GM21381 (cell line): ENCODE results near the gene ANKRD11.
"Not testable (repeated sequence)": the region's sequence is repeated elsewhere in the genome, so short reads cannot be mapped to it uniquely, and the experiment has no call there.

Experiments
- ATAC-seq: cut with Tn5 transposase; IDR thresholded peaks from one replicate; pipeline ENCODE4 v1.9.1; 2021; ENCODE audit warnings: mild to moderate bottlenecking, moderate library complexity; ENCODE audit not compliant: unreplicated experiment

The ANKRD11 gene

DNA sequence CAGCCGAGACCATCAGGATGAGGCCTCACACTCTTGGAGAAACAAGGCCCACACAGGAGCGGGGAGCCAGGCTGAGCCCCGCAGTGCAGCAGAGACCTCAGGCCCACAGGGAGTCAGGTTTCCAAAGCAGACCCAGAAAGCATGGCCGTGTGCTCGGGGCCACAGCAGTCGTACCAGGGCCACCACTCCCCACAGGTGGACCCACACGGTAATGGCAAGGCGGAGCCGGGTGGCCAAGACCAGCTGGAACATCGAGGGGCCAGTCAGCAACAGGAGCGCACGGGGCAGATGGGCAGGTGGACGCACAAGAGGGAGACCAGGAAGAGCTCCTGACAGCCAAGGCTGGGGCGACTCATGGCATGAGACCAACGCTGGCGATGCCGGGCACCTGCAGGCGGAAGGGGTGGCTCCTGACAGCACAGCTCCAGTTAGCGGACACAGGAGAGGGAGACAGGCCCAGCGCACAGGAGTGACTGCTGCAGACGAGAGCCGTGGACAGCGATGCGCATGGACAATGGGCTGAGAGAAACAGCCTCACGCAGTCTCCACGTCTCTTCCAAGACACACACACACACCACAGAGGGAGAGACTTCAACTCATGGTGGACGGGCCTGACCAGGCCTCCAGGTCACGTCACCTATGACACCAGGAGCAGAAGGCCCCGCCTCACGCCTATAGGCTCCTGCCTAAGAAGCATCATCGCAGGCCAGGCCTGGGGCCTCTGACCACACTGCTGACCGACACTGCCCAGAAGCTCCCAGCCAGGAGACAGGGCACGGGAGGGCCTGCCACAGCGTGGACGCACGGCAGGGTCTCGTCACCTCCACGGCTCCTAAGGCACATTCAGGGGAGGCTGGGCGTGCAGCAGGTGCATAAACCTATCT lies 214.3 kb downstream of the ANKRD11 start:
- no peak for ATAC-seq

DNA sequence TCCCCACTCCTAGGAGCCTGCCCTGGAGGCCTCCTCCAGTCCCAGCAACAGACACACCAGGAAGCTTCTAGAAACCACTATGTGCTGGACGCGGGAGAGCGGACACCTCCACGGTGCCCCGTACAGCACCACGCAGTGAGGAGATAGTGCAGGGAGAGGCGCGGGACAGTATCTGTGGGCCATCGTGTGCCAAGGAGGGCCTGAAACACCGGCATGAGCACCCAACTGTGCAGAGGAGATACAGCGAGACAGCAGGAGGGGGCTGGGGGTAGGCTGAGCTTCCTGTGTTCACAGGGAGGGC lies 215.1 kb downstream of the ANKRD11 start:
- no peak for ATAC-seq

DNA sequence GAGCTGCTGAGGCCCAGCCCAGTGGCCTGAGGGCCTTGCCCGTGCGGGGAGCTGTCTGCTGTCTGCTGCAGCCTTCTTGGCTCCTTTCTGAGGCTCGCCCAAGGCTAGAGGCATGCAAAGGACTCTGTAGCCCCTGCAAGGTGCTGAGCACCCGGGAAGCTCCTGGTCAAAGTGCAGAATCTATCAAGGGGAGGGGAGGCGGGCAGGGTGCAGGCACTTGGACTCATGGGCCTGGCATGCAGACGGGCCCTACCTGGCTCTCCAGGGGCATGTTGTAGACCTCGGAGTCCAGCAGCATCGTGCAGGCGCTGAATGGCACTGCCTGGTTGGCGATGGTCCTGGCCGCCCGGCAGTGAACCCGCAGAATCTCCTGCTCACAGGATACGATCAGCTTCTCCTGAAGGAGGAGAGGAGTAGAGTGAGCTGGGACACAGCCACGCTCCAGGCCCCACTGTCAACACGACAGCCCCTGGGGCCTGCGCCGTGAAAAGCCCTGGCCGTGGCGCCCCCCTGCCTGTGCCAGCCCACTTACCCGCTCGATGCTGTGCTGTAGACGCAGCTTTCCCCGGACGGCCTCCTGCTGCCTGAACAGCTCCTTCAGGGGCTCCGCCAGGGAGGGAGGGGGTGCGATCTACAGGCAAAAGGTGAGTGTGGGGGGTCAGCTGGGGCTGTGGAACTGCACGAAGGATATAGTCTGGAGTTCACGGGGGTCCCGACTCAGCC lies 215.6 kb downstream of the ANKRD11 start:
- no peak for ATAC-seq

DNA sequence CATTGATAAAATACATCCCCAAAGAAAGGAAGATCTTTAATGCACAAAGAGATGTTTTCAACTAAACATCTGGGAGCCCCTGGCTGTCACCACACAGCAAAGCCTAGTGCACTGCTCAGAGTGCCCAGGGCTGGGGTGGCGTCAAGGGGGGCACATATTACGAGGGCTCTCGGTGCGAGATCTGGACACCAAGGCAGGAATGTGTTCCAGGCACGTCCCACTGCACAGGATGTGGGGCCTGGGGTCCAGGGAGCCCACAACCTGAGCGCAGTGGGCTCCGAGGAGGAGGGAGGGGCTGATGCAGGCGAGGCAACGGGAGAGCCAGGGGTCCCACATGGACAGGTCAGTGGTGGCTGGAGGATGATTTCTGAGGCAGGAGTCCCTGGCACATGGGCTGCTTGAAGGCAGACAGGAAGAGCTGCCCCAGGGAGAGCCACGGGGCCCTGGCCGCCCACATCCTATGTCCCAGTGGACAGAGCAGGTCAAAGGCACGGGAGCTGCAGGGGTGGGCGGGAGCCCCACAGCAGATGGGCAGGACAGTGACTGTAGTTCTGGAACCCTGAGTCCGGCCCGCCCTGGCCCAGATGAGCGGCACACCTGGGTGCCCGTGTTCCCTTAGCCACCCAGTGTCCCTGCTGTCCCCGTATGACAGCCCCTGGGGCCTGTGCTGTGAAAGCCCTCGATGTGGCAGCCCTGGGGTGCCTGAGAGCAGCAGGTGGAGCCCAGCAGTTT lies 216.5 kb downstream of the ANKRD11 start:
- no peak for ATAC-seq

DNA sequence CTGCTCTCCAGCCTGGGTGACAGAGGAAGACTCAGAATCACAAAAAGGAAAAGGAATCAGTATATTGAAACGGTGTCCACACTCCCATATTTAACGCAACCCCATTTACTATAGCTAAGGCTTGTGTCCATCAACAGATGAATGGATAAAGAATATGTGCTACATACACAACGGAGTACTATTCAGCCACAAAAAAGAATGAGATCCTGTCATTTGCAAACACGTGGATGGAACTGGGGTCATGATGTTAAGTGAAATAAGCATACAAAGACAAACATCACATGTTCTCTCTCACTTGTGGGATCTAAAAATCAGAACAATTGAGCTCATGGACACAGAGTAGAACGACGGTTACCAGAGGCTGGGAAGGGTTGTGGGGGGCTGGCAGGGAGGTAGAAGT lies 217.7 kb downstream of the ANKRD11 start:
- no peak for ATAC-seq

DNA sequence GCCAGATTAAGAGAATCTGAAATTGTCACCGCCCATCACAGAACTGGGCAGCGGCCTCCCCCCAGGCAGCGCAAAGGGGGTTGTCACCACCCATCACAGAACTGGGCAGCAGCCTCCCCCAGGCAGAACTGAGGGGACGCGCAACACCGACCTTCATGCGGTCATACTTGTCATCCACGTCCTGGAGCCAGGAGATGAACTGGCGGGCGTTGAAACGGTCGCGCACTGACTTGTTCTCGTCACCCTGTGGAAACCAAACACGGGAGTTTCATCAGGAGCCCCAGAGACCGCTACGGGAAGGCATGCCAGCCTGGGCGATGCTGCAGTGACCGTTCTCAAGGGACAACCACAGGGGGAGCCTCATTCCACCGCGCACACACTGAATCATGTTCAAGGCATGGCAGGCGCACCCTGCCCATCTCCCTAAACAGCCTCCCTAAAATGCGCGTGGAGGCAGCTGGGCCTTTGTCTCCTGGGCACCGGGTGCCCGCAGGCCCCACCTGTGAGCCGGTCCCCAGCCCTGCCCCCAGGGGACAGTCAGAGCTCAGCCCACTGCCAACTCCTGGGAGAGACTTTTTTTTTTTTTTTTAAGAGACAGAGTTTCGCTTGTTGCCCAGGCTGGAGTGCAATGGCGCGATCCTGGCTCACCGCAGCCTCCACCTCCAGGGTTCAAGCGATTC lies 219.6 kb downstream of the ANKRD11 start:
- ATAC-seq: no peak

DNA sequence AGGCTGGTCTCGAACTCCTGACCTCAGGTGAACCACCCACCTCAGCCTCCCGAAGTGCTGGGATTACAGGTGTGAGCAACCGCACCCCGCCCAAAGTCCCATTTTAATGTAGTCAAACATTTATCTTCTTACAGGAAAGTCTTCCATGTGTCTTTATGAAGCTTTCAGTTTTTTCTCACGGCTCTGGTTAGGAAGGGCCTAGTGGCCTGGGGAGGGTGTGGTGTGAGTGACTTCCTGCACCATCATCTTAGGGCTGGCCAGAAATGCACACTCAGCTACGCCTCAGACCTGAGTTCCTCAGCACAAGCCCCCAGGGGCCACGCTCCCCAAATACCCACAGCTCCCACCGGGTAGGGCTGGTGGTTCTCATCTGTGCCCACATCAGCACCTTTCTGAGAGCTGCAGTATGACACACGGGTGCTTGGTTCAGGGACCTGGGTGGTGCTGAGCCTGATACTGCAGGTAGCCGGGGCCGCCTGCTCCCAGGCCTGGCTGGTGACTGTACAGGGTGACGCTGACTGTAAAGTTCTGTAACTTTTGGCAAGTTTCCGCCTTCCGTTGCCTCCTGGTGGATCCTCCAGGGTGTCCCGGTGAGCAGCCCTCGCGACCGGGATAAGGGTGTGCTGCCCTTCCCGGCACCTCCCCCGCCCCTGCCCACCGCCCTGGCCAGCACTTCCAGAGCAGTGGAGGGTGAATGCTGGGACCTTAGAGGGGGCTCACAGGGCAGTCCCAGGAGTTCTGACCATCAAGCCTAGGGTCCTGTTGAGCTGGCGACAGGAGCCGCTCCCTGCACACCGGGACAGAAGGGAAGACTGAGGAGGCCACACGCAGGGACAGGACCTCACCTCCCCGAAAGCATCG lies 220.3 kb downstream of the ANKRD11 start:
- ATAC-seq: no peak

DNA sequence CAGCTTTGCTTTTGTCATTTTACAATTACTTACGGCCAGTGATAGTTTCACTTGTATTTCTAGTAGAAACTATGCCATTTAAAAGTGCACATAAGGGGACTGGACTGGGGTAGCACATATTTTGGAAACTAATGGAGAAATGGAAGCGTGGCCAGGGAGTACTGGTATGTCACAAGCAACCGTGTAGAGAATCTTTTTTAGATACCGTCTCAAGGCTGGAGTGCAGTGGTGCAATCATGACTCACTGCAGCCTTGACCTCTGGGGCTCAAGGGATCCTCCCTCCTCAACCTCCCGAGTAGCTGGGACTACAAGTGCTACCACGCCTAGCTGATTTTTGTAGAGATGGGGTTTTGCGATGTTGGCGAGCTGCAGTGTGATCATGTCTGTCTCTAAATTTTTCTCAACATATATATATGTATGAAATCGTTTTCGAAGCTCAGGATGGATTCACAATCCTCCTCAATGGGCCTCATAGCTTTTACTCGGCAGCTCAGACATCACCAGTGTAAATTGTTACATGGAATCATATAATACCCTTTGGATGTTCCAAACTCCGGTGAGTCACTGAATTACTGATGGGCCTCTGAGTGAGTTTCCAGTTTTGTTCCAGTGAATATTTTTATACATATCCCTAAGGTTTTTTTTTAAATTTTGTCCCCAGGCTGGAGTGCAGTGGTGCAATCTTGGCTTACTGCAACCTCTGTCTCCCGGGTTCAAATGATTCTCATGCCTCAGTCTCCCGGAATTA lies 221.2 kb downstream of the ANKRD11 start:
- no peak for ATAC-seq

DNA sequence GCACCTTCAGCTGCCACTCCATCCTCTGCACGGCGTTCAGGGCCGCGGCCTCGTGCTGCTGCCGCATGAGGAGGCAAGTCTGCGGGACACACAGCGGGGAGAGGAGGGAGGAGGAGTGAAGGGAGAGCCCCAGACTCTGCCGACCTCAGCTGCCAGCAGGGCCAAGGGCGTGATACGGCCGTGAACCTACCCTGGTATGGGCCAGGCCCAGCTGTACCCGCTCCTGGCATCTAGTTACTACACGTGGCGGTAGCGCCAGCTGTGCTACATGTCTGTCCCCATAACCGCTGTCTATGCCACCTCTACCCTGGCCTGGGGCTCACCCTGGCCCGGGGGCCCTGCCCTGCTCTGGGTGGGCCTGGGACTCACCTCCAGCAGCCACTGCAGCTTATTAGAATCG lies 221.8 kb downstream of the ANKRD11 start:
- no peak for ATAC-seq

DNA sequence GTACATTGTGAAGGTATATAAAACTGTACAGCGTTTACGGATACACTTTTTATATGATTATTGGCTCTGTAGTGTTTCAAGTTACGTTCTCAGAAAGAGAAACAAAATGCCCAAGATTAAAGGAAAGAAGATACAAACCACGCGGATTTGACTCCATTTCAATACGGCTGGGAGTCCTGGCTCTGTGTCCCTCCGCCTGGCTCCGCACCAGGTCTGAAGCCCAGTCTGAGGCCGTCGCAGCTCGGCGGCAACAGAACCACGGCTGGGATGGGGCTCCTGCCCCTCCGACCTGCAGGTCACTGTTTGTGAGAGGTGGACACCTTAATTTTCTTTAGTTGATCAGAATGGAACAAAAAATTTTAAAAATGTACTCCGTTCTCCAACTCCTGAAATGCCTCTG lies 222.6 kb downstream of the ANKRD11 start:
- not testable (repeated sequence) for ATAC-seq

DNA sequence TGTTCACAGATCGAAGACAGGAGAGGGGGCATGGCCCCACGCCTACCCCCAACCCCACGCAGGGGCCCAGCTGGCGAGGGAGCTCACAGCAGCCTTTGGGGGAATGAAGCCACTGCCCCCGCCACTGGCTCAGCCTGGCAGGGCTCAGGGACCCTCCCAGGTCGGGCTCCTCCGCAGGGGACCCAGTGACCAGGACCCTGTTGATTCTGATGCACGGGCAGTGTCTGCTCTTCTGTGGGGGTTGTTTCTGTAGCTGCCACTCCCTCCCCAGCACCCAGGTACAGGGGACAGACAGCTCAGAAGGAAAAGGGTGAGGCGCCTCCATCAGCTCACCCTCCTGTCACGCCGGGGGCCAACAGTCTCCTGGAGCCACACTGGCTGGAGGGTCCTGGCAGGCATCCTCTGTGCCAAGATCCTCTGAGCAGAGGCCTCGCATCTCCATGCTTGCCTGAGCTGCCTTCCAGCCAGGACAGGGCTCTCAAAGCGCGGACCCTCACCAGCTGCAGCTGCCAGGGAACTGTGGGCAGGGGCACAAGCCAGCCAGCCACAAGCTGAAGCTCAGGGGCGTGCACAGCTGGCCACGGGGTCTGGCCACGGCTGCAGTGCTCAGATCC lies 223.7 kb downstream of the ANKRD11 start:
- ATAC-seq: no peak

DNA sequence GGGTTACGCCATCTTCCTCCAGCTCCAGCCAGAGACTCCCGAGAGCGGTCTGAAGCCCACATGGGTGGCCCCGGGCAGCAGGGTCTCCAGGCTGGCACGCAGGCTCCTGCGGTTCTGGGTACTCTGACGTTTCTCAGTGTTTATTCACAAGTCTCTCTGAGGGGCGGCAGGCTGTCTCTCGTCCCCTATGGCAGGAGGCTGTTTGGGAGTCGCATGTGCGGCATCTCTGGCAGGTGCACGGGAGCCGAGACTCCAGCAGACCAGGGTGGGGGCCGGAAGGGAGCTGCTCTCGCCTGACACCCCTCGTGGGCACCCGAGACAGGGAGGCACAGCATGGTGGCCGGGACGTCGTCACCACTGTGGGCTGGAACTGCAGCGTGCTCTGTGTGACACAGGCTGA lies 224.7 kb downstream of the ANKRD11 start:
- ATAC-seq: no peak

DNA sequence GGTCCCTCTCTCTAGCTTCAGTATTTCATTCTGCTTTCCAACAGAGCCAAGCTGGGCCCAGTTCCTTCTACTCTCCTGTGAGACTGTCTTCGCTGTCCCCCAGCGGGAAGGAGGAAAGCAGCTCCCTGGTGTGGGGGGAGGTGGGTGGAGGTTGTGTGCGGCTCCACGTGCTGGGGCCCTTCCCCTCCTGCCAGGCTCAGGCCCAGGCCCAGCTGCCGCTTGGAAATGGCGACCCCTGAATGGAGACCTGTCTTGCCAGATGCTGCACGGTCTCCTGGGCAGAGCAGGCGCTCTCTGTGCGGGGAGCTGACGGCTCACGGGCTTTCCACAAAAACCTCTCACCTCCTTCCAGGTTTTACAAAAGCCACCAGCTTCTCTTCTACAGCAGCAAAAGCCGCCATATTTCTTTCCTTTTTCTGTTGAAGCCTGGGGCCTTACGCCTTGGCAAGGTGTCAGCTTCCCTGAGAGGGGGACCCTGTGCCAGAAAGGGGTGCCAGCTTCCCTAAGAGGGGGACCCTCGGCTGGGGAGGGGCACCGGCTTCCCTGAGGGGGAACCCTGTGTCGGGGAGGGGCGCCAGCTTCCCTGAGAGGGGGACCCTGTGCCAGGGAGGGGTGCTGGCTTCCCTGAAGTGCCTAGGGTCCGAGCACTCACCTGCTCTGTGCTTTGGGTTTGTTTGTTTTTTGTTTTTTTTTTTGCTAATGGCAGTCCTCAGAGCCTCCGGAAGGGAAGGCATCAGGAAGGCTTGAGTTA lies 225.4 kb downstream of the ANKRD11 start:
- no peak for ATAC-seq

DNA sequence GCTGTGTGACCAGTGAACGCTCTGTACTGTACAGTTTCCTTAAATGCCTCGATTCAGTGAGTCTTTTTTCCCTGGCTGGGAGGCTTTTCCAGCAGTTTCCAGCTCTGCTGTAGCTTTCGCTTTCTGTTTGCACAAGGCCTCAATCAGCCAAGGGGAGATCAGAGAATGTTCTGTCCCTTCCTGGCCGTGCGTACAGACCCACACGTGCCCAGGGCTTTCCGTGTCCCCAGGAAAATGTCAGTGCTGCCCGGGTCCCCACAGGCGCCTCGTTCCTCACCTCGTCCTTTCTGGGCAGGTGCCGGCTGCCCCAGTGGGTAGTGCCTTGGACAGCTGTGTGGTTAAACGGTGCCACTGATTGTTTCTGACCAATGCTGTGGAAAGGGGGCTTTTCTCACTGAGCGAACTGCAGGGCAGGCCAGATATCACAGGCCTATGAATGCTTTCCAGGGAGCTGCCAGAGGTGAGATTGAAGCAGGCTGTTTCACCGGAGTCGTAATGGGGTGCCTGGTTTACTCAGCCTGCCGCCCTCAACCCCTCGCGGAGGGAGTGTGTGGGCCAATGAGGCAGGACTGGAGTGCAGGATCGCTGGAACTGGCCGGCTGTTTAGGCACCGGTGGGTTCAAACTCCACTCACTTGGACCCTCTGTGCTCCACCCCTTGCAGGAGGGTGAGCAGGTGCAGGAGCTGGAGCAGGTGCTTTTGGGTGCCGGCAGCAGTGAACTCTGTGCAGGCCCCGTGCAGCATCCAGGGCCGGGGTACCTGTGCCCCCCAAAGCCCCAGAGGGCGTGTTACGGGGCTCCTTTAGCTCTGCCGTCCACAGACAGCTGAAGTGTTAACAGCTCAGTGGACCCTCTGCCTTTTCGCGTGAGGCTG lies 228.4 kb downstream of the ANKRD11 start:
- no peak for ATAC-seq

DNA sequence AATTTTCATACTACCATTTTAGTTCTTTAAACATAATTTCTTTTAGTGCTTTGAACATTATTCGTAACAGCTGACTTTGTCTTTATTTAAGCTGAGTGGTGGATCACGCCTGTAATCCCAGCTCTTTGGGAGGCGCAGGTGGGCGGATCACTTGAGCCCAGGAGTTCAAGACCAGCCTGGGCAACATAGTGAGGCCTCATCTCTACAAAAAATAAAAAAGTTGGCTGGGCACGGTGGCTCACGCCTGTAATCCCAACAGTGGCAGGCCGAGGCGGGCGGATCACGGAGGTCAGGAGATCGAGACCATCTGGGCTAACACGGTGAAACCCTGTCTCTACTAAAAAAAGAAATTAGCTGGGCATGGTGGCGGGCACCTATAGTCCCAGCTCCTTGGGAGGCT lies 230.5 kb downstream of the ANKRD11 start:
- not testable (repeated sequence) for ATAC-seq

DNA sequence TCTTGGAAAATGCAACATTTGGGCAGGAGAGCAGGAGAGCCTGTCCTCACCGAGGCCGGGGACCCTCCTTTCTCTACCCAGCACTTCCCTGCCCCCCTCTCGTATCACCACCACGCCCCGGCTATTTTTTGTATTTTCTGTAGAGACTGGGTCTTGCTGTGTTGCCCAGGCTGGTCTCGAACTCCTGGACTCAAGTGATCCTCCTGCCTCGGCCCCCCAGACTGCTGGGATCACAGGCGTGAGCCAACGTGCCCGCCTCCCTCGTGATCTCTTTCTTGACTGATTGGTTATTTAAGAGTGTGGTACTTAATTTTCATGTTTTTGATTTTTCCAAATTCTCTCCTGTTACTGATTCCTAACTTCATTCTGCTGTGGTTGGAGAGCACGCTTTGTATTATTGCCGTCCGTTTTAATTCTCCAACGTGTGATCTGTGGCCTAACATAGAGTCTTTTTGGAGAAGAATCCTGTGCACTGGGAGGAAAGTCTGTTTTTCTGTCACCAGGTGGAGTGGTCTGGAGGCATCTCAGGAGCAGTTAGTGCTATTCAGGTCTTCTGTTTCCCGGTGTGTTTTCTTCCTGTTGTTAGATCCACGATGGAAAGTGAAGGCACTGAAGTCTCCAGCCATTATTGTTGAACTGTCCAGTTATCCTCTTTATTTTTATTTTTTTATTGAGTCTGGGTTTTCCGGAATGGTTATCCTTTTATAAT lies 232.4 kb downstream of the ANKRD11 start:
- ATAC-seq: no peak

DNA sequence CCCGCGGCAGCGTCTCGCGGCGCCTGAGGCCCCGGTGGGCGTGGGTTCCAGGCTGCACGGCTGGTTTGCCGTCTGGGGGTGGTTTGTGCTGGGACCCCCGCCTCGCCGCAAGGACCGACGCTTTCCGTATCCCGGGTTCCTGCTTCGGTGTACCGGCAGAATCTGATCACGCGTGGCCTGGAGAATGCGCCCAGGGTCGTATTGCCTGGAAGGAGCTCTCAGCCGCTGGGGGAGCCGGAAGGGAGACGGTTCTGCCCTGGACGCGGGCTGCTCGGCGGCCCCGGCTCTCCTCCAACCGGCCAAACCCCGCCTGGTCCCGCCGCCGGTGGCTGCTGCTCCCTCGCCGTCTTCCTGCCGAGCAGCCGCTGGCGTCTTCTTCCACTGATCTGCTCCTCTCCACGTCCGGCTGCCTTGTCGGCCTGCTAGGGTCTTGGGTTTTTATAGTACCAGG lies 233.1 kb downstream of the ANKRD11 start:
- no peak for ATAC-seq
